Memory B cell (primary cell): ENCODE measurements around the gene SLC35D3.
A peak's percentile ranks its signal among the peaks of the same experiment; 100 is the strongest.
"Not testable (repeated sequence)": the region's sequence is repeated elsewhere in the genome, so short reads cannot be mapped to it uniquely, and the experiment has no call there.

Experiments
- ATAC-seq: fragments of 150-1000 bp; cut with Tn5 transposase; 2 replicates; pipeline ENCODE4 v1.10.0; 2021; ENCODE audit warnings: low read depth, mild to moderate bottlenecking, moderate library complexity
- DNase-seq, 2 donors: peaks; one replicate each; pipeline ENCODE4 v3.0.0; 2022; ENCODE audit warnings: low spot score in 2 of 2
- H3K27ac Mint-ChIP-seq: one replicate; pipeline ENCODE4 v1.8.0; 2022; ENCODE audit warnings: mild to moderate bottlenecking, moderate library complexity, mixed read lengths
- H3K27me3 Mint-ChIP-seq: one replicate; pipeline ENCODE4 v1.8.0; 2022; ENCODE audit warnings: mixed read lengths
- H3K36me3 Mint-ChIP-seq: one replicate; pipeline ENCODE4 v1.8.0; 2022; ENCODE audit warnings: mild to moderate bottlenecking, mixed read lengths
- H3K4me1 Mint-ChIP-seq: one replicate; pipeline ENCODE4 v1.8.0; 2022; ENCODE audit warnings: mixed read lengths
- H3K4me3 Mint-ChIP-seq: one replicate; pipeline ENCODE4 v1.8.0; 2022; ENCODE audit warnings: mild to moderate bottlenecking, moderate library complexity, mixed read lengths
- H3K9me3 Mint-ChIP-seq: one replicate; pipeline ENCODE4 v1.8.0; 2022; ENCODE audit warnings: mixed read lengths

Gene SLC35D3, protein sequence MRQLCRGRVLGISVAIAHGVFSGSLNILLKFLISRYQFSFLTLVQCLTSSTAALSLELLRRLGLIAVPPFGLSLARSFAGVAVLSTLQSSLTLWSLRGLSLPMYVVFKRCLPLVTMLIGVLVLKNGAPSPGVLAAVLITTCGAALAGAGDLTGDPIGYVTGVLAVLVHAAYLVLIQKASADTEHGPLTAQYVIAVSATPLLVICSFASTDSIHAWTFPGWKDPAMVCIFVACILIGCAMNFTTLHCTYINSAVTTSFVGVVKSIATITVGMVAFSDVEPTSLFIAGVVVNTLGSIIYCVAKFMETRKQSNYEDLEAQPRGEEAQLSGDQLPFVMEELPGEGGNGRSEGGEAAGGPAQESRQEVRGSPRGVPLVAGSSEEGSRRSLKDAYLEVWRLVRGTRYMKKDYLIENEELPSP

DNA sequence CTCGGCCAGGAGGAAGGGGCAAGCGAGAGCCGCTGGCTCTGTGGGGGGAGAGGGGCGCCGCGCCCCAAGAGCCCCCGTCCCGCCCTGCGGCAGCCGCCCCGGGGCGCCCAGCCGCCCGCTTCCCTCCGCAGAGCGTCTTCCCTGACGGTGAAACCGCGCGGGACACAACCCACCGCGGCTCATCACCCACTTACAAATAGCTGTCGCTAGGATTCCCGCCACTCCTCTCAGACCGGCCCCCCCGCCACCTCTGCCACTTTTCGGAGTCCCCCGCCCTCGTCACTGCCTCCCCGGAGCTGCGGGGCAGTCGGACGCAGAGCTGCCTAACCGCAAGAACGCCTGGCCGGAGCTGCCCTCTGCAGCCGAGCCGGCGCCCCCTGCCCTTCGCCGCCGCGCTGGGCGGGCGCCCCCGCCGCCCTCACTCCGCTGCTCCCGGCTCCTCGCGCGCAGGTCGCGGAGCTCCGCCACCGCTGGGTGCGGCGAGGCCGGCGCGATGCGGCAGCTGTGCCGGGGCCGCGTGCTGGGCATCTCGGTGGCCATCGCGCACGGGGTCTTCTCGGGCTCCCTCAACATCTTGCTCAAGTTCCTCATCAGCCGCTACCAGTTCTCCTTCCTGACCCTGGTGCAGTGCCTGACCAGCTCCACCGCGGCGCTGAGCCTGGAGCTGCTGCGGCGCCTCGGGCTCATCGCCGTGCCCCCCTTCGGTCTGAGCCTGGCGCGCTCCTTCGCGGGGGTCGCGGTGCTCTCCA, at the start of gene SLC35D3:
SLC35D3 (plus strand) TSS at position 366 of the 749 bp plus-strand sequence; CDS start at position 494, 128 bp downstream.
- Mint-ChIP-seq H3K9me3 (no peaks in the 10 kb centered on the region), H3K36me3 (peaks cover 1% of the 10 kb centered on the region), H3K4me1 (peaks cover 20% of the 10 kb centered on the region), H3K27ac (no peak within 1 kb of the TSS), H3K27me3 (peaks cover 23% of the 10 kb centered on the region), H3K4me3 (peak within 1 kb of the TSS; percentile 90)
- ATAC-seq (peak; percentile 45), DNase-seq (peak in 1 of 2 donors; percentile 42)

DNA sequence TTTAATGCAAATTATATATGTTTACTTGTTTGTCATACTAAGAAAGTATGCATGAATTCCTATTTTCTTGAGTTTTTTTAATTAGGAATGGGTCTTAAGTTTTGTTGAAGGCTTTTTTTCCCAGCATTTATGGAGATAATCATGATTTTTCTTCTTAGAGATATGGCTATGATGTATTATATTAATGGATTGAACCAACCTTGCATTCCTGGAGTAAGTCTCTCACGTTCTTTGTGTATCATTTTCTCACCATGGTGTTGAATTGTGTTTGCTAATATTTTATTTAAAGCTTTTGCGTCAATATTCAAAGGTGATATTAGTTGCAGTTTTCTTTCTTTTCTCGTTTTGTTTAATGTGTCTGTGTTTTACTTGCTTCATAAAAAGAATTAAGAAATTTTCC, 48.4 kb upstream of the SLC35D3 start:
- Mint-ChIP-seq H3K4me1 (peaks cover 4% of the 10 kb centered on the region), H3K27me3 (no peaks in the 10 kb centered on the region), H3K9me3 (peaks cover 5% of the 10 kb centered on the region), H3K36me3 (peaks cover 49% of the 10 kb centered on the region), H3K27ac (no peak overlapping the region), H3K4me3 (no peak overlapping the region)
- ATAC-seq: no peak
- no peak for DNase-seq

DNA sequence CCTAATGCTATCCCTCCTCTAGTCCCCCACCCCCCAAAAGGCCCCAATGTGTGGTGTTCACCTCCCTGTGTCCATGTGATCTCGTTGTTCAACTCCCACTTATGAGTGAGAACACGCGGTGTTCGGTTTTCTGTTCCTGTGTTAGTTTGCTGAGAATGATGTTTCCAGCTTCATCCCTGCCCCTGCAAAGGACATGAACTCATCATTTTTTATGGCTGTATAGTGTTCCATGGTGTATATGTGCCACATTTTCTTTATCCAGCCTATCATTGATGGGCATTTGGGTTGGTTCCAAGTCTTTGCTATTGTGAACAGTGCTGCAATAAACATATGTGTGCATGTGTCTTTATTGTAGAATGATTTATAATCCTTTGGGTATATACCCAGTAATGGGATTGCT, 45.6 kb upstream of the SLC35D3 start:
- not testable (repeated sequence) for ATAC-seq, H3K4me1 Mint-ChIP-seq, DNase-seq, H3K9me3 Mint-ChIP-seq, H3K27me3 Mint-ChIP-seq, H3K27ac Mint-ChIP-seq, H3K4me3 Mint-ChIP-seq
- H3K36me3 Mint-ChIP-seq: peaks cover 54% of the 10 kb centered on the region

DNA sequence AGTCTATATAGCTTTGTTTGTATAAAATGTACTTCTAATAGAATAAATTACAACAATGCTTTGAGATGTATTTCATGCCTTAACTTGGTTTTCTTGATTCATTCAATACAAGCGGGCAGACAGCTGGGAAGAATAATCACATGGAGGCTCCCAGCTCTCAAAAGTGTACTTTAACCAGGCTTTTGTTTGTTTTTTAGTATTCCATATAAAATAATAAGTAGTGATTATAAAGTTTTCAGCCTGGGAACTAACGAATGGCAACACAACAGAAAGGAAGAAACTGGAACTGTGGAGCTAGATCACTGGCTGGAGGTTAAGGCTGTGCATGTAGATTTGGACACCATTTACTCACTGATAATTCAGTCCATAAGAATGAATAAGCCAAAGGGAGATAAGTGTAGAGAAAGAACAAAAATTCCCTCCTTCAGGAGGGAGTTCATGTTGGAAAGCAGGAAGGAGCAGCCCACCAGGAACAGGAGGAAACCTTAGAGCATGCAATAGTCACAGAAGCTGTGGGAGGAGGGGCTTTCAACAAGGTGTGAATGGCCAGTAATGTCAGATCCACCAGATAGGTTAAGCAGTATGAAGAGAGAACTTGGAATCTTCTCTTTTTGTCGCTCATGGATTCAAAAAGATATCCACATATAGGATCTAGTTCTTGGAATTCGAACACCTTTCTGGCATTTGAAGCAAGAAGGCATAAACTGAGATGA, 41.2 kb upstream of the SLC35D3 start:
- Mint-ChIP-seq H3K4me1 (peaks cover 10% of the 10 kb centered on the region), H3K4me3 (no peak overlapping the region), H3K36me3 (peaks cover 43% of the 10 kb centered on the region), H3K27ac (no peak overlapping the region), H3K27me3 (no peaks in the 10 kb centered on the region), H3K9me3 (peaks cover 3% of the 10 kb centered on the region)
- no peak for ATAC-seq
- no peak for DNase-seq

DNA sequence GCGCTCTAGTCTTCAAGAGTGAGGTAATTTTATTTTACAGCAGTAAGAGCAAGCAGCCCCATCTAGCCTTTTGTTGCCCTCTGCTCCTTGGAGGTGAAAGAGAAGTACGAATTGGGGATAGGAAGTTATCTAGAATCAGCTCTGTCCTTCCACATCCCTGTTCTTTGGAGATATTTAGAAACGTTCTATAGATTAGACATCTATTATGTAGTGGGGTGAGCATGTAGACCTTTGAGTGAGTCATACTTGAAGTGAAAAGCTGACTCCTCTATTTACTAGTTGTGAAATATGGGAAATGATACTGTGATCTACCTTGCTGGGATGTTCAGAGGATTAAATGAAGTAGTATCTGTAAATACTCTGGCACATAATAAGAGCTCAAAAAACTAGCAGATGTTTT, 36.0 kb upstream of the SLC35D3 start:
- no peak overlapping the region for H3K4me3 Mint-ChIP-seq
- ATAC-seq: no peak
- no peaks in the 10 kb centered on the region for H3K9me3 Mint-ChIP-seq
- H3K27me3 Mint-ChIP-seq: no peaks in the 10 kb centered on the region
- H3K36me3 Mint-ChIP-seq: peaks cover 14% of the 10 kb centered on the region
- H3K27ac Mint-ChIP-seq: no peak overlapping the region
- no peak for DNase-seq
- peaks cover 5% of the 10 kb centered on the region for H3K4me1 Mint-ChIP-seq

DNA sequence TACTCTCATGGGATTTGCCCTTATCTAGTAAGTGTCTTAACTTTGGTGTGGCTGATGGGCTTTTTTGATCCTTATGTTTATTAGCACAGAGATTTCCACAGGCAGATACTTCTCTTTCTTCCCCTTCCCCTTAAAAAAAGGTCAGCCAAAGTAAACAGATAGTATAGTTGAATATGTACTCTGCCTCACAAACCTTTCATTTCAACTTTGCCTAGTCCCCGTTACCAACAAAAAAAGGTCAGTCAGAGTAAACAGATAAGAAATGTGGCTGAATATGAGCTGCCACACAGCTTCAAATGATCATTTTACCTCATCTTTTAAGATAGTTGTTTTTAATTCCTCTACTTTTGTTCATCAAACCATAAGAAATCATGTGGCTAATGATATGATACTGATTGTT, 34.1 kb upstream of the SLC35D3 start:
- H3K27ac Mint-ChIP-seq: peak overlapping the region; percentile 8
- H3K4me1 Mint-ChIP-seq: peaks cover 5% of the 10 kb centered on the region
- H3K4me3 Mint-ChIP-seq: no peak overlapping the region
- no peaks in the 10 kb centered on the region for H3K9me3 Mint-ChIP-seq
- peaks cover 13% of the 10 kb centered on the region for H3K36me3 Mint-ChIP-seq
- no peak for DNase-seq
- ATAC-seq: no peak
- no peaks in the 10 kb centered on the region for H3K27me3 Mint-ChIP-seq

DNA sequence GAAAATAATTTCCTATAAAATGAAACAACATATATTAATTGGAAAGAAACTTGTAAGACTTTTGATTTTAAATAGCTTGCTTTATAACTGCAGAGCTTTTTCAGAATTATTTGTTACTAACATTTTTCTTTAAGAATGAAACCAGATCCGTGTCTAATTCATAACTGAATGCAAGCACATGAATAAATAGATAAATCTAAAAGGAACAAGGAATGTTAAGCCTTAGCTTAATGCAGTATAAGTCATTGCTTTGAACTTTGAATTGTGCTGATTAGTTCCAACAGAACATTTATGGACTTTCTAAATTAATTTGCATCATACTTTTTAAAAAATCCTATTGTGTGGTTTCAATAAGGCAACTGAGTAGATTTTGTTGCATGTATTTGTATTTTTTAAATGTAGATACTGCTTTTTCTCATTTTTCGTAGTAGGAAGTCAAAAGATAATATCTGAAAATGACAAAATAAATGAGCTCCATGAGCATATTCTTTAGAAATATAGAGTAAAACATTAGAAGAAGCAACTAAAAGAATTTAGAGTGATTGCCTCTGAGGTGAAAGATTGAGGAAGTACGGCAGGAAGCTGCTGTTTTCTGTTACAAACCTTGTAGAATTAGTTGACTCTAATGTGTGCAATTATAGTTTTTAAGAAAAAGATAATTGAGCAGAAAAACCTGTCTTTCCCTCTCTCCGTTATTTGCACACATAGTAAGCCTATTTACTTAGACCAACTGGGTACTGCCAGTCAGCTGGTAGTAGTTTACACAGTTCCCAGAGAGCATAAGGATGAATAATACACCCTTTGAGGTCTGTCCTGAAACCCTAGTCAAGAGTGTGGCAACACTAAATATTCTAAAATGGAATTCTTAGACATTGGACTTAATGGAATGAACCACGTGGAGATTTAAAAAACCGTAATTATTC, 32.6 kb upstream of the SLC35D3 start:
- Mint-ChIP-seq H3K4me3 (no peak overlapping the region), H3K9me3 (no peaks in the 10 kb centered on the region), H3K36me3 (peaks cover 12% of the 10 kb centered on the region), H3K27me3 (no peaks in the 10 kb centered on the region), H3K4me1 (peaks cover 5% of the 10 kb centered on the region), H3K27ac (no peak overlapping the region)
- no peak for DNase-seq
- ATAC-seq: no peak

DNA sequence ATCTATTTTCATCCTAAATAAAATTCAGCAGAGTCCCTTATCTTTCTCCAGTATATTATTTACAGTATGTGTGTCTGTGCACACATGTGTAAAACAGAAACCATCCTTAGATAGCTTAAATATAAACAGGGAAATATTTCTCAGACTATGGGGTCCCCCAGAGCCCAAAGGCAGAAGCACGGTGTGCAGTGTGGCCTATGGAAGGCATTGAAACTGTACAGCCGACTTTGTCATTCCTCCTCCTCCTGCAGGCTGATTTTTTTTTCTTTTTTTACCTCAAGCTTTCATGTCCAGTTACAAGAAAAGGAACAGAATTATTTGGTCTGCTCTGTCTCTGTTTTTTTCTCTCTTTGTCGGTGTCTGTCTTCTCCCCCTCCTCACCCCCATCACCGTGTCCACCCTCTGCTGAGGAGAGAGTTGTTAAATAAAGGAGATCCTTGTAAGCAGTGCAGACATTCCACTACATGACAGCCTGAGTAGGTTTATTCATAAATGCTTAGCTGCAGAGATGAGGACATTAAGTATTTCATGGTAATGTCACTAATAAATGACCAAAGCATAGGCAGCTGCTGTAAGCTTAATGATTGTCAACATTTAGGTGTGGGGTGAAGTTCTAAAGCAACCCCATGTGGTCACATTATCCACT, 31.8 kb upstream of the SLC35D3 start:
- no peak overlapping the region for H3K4me3 Mint-ChIP-seq
- H3K4me1 Mint-ChIP-seq: peaks cover 5% of the 10 kb centered on the region
- ATAC-seq: no peak
- DNase-seq: no peak
- H3K27me3 Mint-ChIP-seq: no peaks in the 10 kb centered on the region
- H3K9me3 Mint-ChIP-seq: no peaks in the 10 kb centered on the region
- peaks cover 12% of the 10 kb centered on the region for H3K36me3 Mint-ChIP-seq
- no peak overlapping the region for H3K27ac Mint-ChIP-seq

DNA sequence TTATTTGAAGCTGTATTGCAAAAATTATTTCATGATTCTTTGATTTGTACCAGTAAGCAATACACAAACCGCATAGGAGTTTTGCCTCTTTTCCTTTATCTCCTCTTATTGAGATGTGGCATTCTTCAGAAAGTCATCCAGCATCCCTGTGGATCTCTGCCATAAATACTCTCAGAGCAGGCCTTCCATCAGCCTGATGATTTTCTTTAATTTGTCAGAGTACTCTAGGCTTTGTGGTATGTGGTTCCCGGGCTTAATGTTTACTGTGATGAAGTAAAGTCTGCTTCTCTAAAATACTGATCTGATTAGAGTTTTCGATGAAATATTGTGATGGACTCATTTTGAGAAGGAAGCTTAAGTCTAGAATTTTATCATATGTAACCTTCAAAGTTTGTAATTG, 31.1 kb upstream of the SLC35D3 start:
- no peak overlapping the region for H3K4me3 Mint-ChIP-seq
- no peaks in the 10 kb centered on the region for H3K9me3 Mint-ChIP-seq
- no peaks in the 10 kb centered on the region for H3K27me3 Mint-ChIP-seq
- no peak for DNase-seq
- no peak overlapping the region for H3K27ac Mint-ChIP-seq
- H3K4me1 Mint-ChIP-seq: peaks cover 4% of the 10 kb centered on the region
- peaks cover 9% of the 10 kb centered on the region for H3K36me3 Mint-ChIP-seq
- ATAC-seq: no peak

DNA sequence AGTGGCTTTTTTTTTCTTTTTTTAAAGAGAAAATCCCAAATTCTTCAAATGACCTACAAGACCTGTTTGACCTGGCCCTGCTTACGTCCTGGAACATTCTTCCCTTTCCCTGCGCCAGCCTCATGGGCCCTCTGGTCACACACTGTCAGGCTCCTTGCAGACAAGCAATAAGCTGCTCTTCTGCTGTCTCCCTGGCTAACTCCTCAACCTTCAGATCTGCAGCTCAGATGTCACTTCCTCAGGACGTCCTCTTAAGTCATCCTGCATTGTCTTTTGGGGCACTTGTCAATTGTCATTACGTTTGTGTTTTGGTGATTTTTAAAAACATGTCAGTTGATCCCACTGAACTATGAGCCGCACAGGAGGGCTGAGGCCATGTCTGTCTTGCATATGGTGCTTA, 28.9 kb upstream of the SLC35D3 start:
- H3K27me3 Mint-ChIP-seq: no peaks in the 10 kb centered on the region
- no peak overlapping the region for H3K27ac Mint-ChIP-seq
- no peak for ATAC-seq
- no peaks in the 10 kb centered on the region for H3K9me3 Mint-ChIP-seq
- DNase-seq: no peak
- peaks cover 3% of the 10 kb centered on the region for H3K4me1 Mint-ChIP-seq
- H3K4me3 Mint-ChIP-seq: no peak overlapping the region
- H3K36me3 Mint-ChIP-seq: peaks cover 12% of the 10 kb centered on the region

DNA sequence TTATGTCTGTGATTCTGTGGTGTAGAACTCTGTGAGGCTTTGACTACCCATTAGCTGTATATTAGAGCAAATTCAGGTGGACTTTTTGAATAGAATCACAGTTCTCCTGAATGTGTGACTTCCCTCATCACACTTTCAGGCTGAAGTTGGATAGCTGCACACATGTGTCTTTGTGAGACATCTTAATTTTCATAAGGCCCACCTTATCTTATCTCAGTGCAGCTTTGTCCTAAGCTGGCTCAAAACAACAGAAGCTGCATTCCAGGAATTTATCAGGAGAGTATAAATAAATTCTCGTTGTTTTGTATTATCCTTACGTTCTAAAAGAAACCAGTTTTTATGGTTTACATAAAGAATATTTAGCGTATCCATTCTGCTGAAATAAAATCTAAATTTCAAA, 26.2 kb upstream of the SLC35D3 start:
- DNase-seq (no peak), ATAC-seq (no peak)
- Mint-ChIP-seq H3K4me3 (no peak overlapping the region), H3K27ac (no peak overlapping the region), H3K36me3 (peaks cover 22% of the 10 kb centered on the region), H3K27me3 (no peaks in the 10 kb centered on the region), H3K9me3 (no peaks in the 10 kb centered on the region), H3K4me1 (no peaks in the 10 kb centered on the region)

DNA sequence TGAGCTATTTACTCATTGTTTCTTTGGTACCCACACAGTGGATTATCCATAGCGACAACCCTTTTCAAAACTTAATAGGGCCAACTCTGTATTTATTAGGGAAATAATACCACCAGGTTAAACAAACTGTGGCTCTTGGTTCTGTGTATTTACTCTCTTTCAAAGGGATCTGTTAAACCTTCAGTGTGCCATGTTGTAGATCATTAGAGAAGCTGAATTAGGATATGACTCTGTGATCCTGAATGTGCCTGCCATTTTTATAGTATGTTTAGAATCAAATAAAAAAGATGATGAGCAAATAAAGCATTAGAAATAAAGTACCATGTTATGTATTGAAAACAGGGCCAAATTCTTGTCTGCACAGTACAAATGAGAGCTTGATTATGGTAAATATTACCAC, 25.0 kb upstream of the SLC35D3 start:
- ATAC-seq (no peak), DNase-seq (no peak)
- no peak overlapping the region for H3K27ac Mint-ChIP-seq
- H3K27me3 Mint-ChIP-seq: no peaks in the 10 kb centered on the region
- no peaks in the 10 kb centered on the region for H3K9me3 Mint-ChIP-seq
- no peak overlapping the region for H3K4me3 Mint-ChIP-seq
- H3K36me3 Mint-ChIP-seq: peaks cover 26% of the 10 kb centered on the region
- no peaks in the 10 kb centered on the region for H3K4me1 Mint-ChIP-seq

DNA sequence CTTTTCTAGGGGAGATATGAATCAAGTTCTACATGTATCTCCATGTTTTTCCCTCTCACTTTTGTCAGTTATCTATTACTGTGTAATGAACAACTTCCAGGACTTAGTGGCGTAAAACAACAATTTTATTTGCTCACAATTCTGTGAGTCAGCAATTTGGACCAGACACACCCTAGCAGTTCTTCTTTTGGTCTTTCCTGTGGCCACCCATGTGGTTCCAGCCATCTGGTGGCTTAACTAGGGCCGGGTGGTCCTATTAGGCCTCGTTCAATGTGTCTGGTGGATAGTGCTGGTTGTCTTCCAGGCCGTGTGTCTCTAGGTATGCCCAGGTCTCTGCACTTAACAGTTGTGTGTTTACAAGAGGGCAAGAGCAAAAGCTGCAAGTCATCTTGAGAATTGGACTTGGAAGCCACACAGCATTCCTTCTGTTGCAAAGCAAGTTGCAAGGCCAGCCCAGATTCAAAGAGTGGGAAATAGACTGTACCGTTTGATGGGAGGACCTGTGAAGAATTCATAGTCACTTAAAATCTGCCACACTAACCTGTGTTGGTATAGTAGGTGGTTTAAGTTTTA, 20.8 kb upstream of the SLC35D3 start:
- Mint-ChIP-seq H3K4me3 (no peak overlapping the region), H3K4me1 (no peaks in the 10 kb centered on the region), H3K9me3 (no peaks in the 10 kb centered on the region), H3K27ac (no peak overlapping the region), H3K36me3 (peaks cover 27% of the 10 kb centered on the region), H3K27me3 (no peaks in the 10 kb centered on the region)
- DNase-seq (no peak), ATAC-seq (no peak)
